Esophagus muscularis mucosa (tissue), 3 donors: Measurements from ENCODE around the gene CACNA2D3.

Experiments
- CTCF ChIP-seq, 3 experiments: fragments of 200-600 bp in 2 of 3; fragments of 450-650 bp in 1 of 3; sonication (generic) in 2 of 3; IDR thresholded peaks; one replicate each; pipeline ENCODE4 v1.5.1; 2017 to 2019; ENCODE audit warnings: antibody characterized with exemption in 3 of 3, mild to moderate bottlenecking in 2 of 3, moderate library complexity in 1 of 3
- POLR2A ChIP-seq: fragments of 450-650 bp; IDR thresholded peaks from one replicate; pipeline ENCODE4 v1.6.1; 2017; ENCODE audit warnings: antibody characterized with exemption, moderate library complexity, mild to moderate bottlenecking, low read depth

- TF ChIP-seq CTCF (IDR thresholded peaks at IDR 0.05) (no peak), POLR2A (no peak)
Measured at GRCh38 chr3:54832876-54833275, 710.5 kb downstream of the CACNA2D3 start.
